HG03025 (cell line): ENCODE data around the gene C2orf92.
"Not testable (repeated sequence)": the region's sequence is repeated elsewhere in the genome, so short reads cannot be mapped to it uniquely, and the experiment has no call there.

Experiments
- ATAC-seq: cut with Tn5 transposase; IDR thresholded peaks from one replicate; pipeline ENCODE4 v1.9.1; 2021; ENCODE audit warnings: mild to moderate bottlenecking, moderate library complexity; ENCODE audit not compliant: unreplicated experiment, low FRiP score

The C2orf92 gene

GRCh38 chr2:97669448-97669847 is at the start of gene C2orf92:
TSS of gene C2orf92 (plus strand) at chr2:97669713. CDS start at chr2:97669789, 76 bp downstream.
- no peak for ATAC-seq

DNA sequence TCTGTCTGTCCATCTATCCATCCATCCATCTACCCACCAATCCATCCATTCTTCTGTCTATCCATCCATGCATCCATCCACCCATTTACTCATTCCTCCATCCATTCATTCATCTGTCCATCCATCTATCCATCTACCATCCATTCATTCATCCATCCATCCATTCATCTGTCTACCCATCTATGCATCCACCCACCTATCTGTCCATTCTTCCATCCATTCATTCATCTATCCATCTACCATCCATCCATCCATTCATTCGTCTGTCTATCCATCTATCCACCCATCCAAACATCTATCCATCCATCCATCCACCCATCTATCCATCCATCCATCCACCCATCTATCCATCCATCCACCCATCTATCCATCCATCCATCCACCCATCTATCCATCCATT is 49.0 kb upstream of the C2orf92 start:
- not testable (repeated sequence) for ATAC-seq

DNA sequence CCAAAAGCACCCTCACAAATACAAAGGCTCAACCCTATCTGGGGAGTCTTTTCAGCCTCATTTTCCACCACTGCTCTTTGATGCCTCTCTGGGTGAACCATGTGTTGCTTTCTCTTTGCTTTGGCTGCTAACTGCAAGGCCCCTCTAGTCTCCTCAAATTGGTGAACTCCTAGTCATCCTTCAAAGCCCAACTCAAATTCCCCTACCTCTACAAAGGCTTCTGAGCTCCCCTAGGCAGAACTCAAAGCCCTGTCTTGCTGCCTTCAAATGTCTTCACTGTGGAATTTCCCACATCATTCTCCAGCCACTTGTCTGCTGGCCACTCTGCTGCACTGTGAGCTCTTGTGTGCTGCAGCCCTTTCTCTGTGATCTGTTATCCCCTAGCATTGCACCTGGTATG is 46.5 kb upstream of the C2orf92 start:
- ATAC-seq = not testable (repeated sequence)

- ATAC-seq = not testable (repeated sequence)
Measured at GRCh38 chr2:97625354-97626048, 44.0 kb upstream of the C2orf92 start.

DNA sequence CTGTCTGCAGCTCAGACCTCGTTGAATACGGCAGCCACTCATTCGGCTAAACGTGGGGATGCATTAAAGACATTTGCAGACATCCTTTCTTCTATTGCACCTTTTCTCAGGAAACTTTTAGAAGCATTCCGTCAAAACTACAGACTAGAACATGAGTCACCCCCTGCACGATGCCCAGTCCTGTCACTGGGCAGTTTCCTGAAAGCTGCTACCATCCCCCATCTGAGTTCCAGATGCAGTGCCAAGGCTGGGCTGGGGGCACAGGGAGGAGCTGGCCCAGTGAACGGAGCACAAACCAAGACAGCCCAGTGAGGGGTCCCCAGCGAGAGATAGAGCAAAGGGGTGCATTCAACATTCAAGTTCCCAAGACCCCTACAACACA is 43.5 kb upstream of the C2orf92 start:
- not testable (repeated sequence) for ATAC-seq

GRCh38 chr2:97644023-97644717 is 25.3 kb upstream of the C2orf92 start:
- ATAC-seq = no peak

- peak; percentile 32 for ATAC-seq
Measured at GRCh38 chr2:97645112-97645694, 24.3 kb upstream of the C2orf92 start.

GRCh38 chr2:97645695-97646629 is 23.6 kb upstream of the C2orf92 start, which contains the start of gene COX5B:
TSS of gene COX5B (plus strand) at chr2:97646062. CDS start at chr2:97646087, 25 bp downstream.
- peak; percentile 91 for ATAC-seq

- ATAC-seq = no peak
Measured at GRCh38 chr2:97646977-97647376, 22.5 kb upstream of the C2orf92 start.

GRCh38 chr2:97651114-97651513 is 18.4 kb upstream of the C2orf92 start:
- ATAC-seq = no peak

GRCh38 chr2:97653473-97653872 is 16.0 kb upstream of the C2orf92 start:
- no peak for ATAC-seq

DNA sequence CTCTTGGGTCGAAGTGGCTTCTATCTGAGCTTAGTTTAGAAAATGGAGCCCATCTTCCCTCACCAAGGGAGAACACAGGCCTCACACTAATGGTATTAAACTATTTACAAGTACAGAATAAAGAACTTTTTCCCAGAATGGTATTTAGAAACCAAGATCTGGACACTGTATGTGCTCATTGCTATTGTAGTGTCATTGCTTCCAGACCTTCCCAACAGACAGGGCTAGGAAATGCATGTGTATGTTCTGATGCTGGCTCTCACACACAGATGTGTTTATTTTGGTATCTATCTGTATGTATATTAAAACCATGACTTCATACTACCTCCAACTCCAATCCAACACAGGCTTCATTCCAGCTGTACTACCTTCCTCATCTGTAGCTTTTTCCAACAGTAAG is 15.6 kb upstream of the C2orf92 start:
- ATAC-seq = no peak

DNA sequence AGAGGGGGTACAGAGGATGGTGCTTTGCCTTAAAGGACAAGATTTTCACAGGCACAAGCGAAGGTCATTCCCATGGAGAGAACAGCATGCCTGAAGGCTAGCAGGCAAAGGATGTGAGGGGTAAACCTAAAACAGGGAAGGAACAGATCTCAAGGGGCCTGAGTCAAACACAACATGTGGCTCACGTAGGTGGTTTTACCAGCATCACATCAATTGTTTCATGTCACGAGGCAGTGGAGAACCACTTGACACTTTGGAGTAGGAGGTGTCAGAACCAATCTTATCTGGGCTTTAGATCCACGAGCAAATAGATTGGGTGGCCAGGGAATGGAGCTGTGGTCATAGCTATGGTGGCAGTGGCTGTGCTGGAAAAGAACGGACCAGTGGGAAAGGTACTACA is 15.2 kb upstream of the C2orf92 start:
- ATAC-seq = no peak

DNA sequence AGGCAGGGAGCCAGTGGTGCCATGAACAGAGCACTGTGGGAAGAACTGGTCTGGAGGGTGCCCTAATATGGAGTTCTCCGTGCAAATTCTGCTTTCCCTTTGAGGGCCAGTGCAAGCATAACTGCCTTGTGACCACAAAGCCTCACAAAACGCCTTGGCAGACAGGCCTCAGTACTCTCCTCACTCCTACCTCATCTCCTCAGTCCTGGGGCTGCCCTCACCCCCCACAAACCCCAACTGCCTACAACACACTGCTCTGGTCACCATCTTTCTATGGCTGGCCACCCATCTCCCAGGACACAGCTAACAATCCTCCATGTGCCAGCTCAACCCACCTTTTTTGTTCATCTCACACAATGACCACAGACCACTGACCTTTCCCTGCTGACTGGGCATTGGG is 14.7 kb upstream of the C2orf92 start:
- no peak for ATAC-seq

GRCh38 chr2:97656129-97656755 is 13.3 kb upstream of the C2orf92 start:
- no peak for ATAC-seq

GRCh38 chr2:97656905-97657587 is 12.5 kb upstream of the C2orf92 start:
- ATAC-seq = no peak

- no peak for ATAC-seq
Measured at GRCh38 chr2:97657986-97658690, 11.4 kb upstream of the C2orf92 start.

- ATAC-seq = no peak
Measured at GRCh38 chr2:97658691-97659157, 10.8 kb upstream of the C2orf92 start.
